Measurements from ENCODE around the gene TMEM178B. TPM values are rescaled to one million over a fixed set of nuclear protein-coding genes. Genes with fewer than 3 reads are reported as not detected.

TMEM178B gene
- total RNA-seq, 4 donors from 2014 or later = 7.7 to 49.9 (median 25.9) TPM

GRCh38 chr7:141238596-141239243 is 164.9 kb downstream of the TMEM178B start:
- H3K9me3 ChIP-seq = no peaks in the 10 kb centered on the region
- no peak overlapping the region for H3K27ac ChIP-seq
- H3K27me3 ChIP-seq = no peaks in the 10 kb centered on the region
- 62 to 65% methylated on average over 10 of the region's 10 CpGs for WGBS, 2 donors
- no peak overlapping the region for H3K4me3 ChIP-seq (replicated peaks in 1 of 3)
- no peaks in the 10 kb centered on the region for H3K36me3 ChIP-seq
- DNase-seq = no peak
- H3K4me1 ChIP-seq = no peaks in the 10 kb centered on the region
- TF ChIP-seq POLR2A (IDR thresholded peaks at IDR 0.05) (no peak), CTCF (IDR thresholded peaks at IDR 0.05) (no peak)
- intact Hi-C loops (cut with DNase I) = no loop called here

GRCh38 chr7:141239661-141240060 is 165.8 kb downstream of the TMEM178B start:
- Histone ChIP-seq H3K27me3 (no peaks in the 10 kb centered on the region), H3K4me3 (replicated peaks in 1 of 3) (no peak overlapping the region), H3K27ac (no peak overlapping the region), H3K4me1 (no peaks in the 10 kb centered on the region), H3K9me3 (no peaks in the 10 kb centered on the region), H3K36me3 (no peaks in the 10 kb centered on the region)
- WGBS, 2 donors = 94 to 96% methylated on average over 2 of the region's 2 CpGs
- TF ChIP-seq POLR2A (IDR thresholded peaks at IDR 0.05) = no peak
- TF ChIP-seq CTCF (IDR thresholded peaks at IDR 0.05) = no peak
- no peak for DNase-seq
- intact Hi-C loops (cut with DNase I) = no loop called here

- no peaks in the 10 kb centered on the region for H3K27me3 ChIP-seq
- H3K4me3 ChIP-seq (replicated peaks in 1 of 3) = no peak overlapping the region
- TF ChIP-seq POLR2A (IDR thresholded peaks at IDR 0.05) (no peak), CTCF (IDR thresholded peaks at IDR 0.05) (no peak)
- intact Hi-C loops (cut with DNase I) = no loop called here
- no peaks in the 10 kb centered on the region for H3K9me3 ChIP-seq
- no peaks in the 10 kb centered on the region for H3K36me3 ChIP-seq
- no peaks in the 10 kb centered on the region for H3K4me1 ChIP-seq
- no peak overlapping the region for H3K27ac ChIP-seq
- DNase-seq = no peak
- 83 to 84% methylated on average over 5 of the region's 5 CpGs for WGBS, 2 donors
These were observed 168.7 kb downstream of the TMEM178B start for GRCh38 chr7:141242568-141242967.

GRCh38 chr7:141243368-141243767 is 169.5 kb downstream of the TMEM178B start:
- Histone ChIP-seq H3K4me3 (replicated peaks in 1 of 3) (no peak overlapping the region), H3K4me1 (no peaks in the 10 kb centered on the region), H3K36me3 (no peaks in the 10 kb centered on the region), H3K27ac (no peak overlapping the region), H3K27me3 (no peaks in the 10 kb centered on the region), H3K9me3 (no peaks in the 10 kb centered on the region)
- WGBS, 2 donors = 71 to 80% methylated on average over 8 of the region's 8 CpGs
- TF ChIP-seq CTCF (IDR thresholded peaks at IDR 0.05) (no peak), POLR2A (IDR thresholded peaks at IDR 0.05) (no peak)
- intact Hi-C loops (cut with DNase I) = no loop called here
- DNase-seq = no peak

- no peak for DNase-seq
- Histone ChIP-seq H3K4me1 (no peaks in the 10 kb centered on the region), H3K27me3 (no peaks in the 10 kb centered on the region), H3K27ac (no peak overlapping the region), H3K9me3 (no peaks in the 10 kb centered on the region), H3K4me3 (replicated peaks in 1 of 3) (no peak overlapping the region), H3K36me3 (no peaks in the 10 kb centered on the region)
- TF ChIP-seq POLR2A (IDR thresholded peaks at IDR 0.05) (no peak), CTCF (IDR thresholded peaks at IDR 0.05) (no peak)
- 88 to 91% methylated on average over 6 of the region's 6 CpGs for WGBS, 2 donors
- intact Hi-C loops (cut with DNase I) = no loop called here
These were observed 170.6 kb downstream of the TMEM178B start for GRCh38 chr7:141244435-141244834.

Measured in thyroid gland (tissue), 4 donors.